Keratinocyte (primary cell): ENCODE results near the gene CLDN1. TPM values are rescaled to one million over a fixed set of nuclear protein-coding genes. Genes with fewer than 3 reads are reported as not detected.

ENCODE experiments used
- DNase-seq: peaks from one replicate; pipeline ENCODE4 v3.0.0-alpha.2; 2011; ENCODE audit warnings: low read depth, missing footprints, low spot score
- FAIRE-seq: peaks from 2 replicates; lab custom pipeline; 2011; peaks lifted over from hg19 to GRCh38; lab: Jason Lieb, UNC
- H2AFZ ChIP-seq: 2 replicates; pipeline ENCODE4 v1.6.0; 2012; ENCODE audit warnings: low read length, control low read depth, inconsistent platforms; ENCODE audit not compliant: control insufficient read depth
- H3K27ac ChIP-seq: 2 replicates; pipeline ENCODE4 v1.5.1; 2011; ENCODE audit warnings: low read length; ENCODE audit not compliant: control insufficient read depth, insufficient read depth
- H3K27me3 ChIP-seq: 3 replicates; pipeline ENCODE4 v1.6.0; 2011; ENCODE audit warnings: low read length; ENCODE audit not compliant: control insufficient read depth, insufficient read depth; ENCODE audit errors: extremely low read depth
- H3K36me3 ChIP-seq, 2 experiments: 2 replicates in 1 of 2; 3 replicates in 1 of 2; pipeline ENCODE4 v1.5.1; 2011; ENCODE audit warnings: low read length in 2 of 2, mild to moderate bottlenecking in 1 of 2; ENCODE audit not compliant: control insufficient read depth in 2 of 2, insufficient read depth in 2 of 2; ENCODE audit errors: extremely low read depth in 1 of 2
- H3K4me1 ChIP-seq: 3 replicates; pipeline ENCODE4 v1.5.1; 2011; ENCODE audit warnings: low read length; ENCODE audit not compliant: control insufficient read depth, insufficient read depth; ENCODE audit errors: extremely low read depth
- H3K4me2 ChIP-seq: 3 replicates; pipeline ENCODE4 v1.6.0; 2011; ENCODE audit warnings: low read depth, low read length; ENCODE audit not compliant: control insufficient read depth, insufficient read depth; ENCODE audit errors: extremely low read depth
- H3K4me3 ChIP-seq, 3 experiments: fragments of 200-600 bp in 1 of 3; sonication (generic) in 1 of 3; 2 replicates in 2 of 3; 3 replicates in 1 of 3; pipeline ENCODE4 v1.5.1; 2011 to 2016; ENCODE audit warnings: low read length in 3 of 3, mild to moderate bottlenecking in 3 of 3, control low read depth in 2 of 3, inconsistent platforms in 1 of 3, low read depth in 1 of 3, mixed read lengths in 1 of 3, mixed run types in 1 of 3, moderate library complexity in 1 of 3; ENCODE audit not compliant: control insufficient read depth in 2 of 3, insufficient read depth in 2 of 3; ENCODE audit errors: extremely low read depth in 1 of 3
- H3K79me2 ChIP-seq: 2 replicates; pipeline ENCODE4 v1.6.0; 2012; ENCODE audit warnings: low read length; ENCODE audit not compliant: control insufficient read depth, insufficient read depth
- H3K9ac ChIP-seq: 3 replicates; pipeline ENCODE4 v1.6.0; 2011; ENCODE audit warnings: low read length; ENCODE audit not compliant: control insufficient read depth, insufficient read depth; ENCODE audit errors: extremely low read depth
- H3K9me1 ChIP-seq: 3 replicates; pipeline ENCODE4 v1.6.0; 2011; ENCODE audit warnings: low read length; ENCODE audit not compliant: control insufficient read depth, insufficient read depth; ENCODE audit errors: extremely low read depth
- H3K9me3 ChIP-seq: 2 replicates; pipeline ENCODE4 v1.5.1; 2012; ENCODE audit warnings: low read depth, low read length; ENCODE audit not compliant: control insufficient read depth
- H4K20me1 ChIP-seq: 3 replicates; pipeline ENCODE4 v1.6.0; 2011; ENCODE audit warnings: low read length; ENCODE audit not compliant: control insufficient read depth, insufficient read depth; ENCODE audit errors: extremely low read depth
- EZH2 ChIP-seq: IDR thresholded peaks from one replicate; pipeline ENCODE4 v1.6.1; 2012; ENCODE audit warnings: inconsistent platforms, mild to moderate bottlenecking, low read length, moderate library complexity
- dilution Hi-C: fragments of 300-500 bp; cut with MboI; formaldehyde crosslinking; loops from one replicate; pipeline ENCODE4 v1.7.0; 2020; ENCODE audit warnings: low sequenced_read_pairs; ENCODE audit not compliant: extremely low pct_ligation_motif_present
- polyA plus RNA-seq, 5 experiments: library from polyadenylated mRNA; depleted of rRNA in 3 of 5; stranded (reverse) in 3 of 5; stranded (forward) in 1 of 5; unstranded in 1 of 5; fragments of >200 nt; gene quantifications; 1 replicate in 1 of 5; 2 replicates in 3 of 5; 3 replicates in 1 of 5; pipeline versions ENCODE4 v1.2.1 to v1.2.3, GENCODE V29; 2011 to 2012; ENCODE audit warnings: missing spikeins in 2 of 5, low read depth in 1 of 5, low replicate concordance in 1 of 5
- TF ChIP-seq, protein P1 (sequence below), 3 experiments: IDR thresholded peaks in 1 of 3; conservative IDR thresholded peaks in 1 of 3; optimal IDR thresholded peaks in 1 of 3; 2 replicates in 2 of 3; 3 replicates in 1 of 3; pipeline versions ENCODE3 to v1.5.1; 2011; ENCODE audit warnings: low read length in 3 of 3, mild to moderate bottlenecking in 3 of 3, moderate library complexity in 2 of 3, control low read depth in 1 of 3, inconsistent platforms in 1 of 3; ENCODE audit not compliant: insufficient read depth in 2 of 3; ENCODE audit errors: extremely low read depth in 1 of 3

CLDN1 gene
- polyA plus RNA-seq, 1 donor (not counting 4 experiments of a cell fraction or from before 2014, with no cell fraction given), result 218 TPM

DNA sequence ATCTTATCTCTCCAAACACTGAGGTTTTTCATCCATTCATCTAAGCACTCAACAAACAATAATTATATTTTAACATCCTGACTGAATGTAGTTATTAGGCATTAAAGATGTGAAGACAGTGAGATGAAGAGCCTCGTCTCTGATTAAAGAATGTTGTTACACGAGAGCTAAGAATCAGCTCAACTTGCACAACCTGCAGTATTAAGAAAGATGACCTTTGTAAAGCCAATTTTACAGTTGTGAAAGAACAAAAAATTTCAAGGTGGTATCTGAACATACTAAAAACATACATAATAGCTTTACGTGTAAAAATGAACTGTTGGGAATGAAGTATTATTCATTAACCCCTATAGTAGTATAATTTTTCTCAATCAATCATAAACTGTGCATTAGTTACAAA is 12.8 kb downstream of the CLDN1 start:
- DNase-seq (no peak), FAIRE-seq (no peak)
- dilution Hi-C loops, result no loop called here
- H3K9me1 ChIP-seq, result no peaks in the 10 kb centered on the region
- H3K36me3 ChIP-seq, result peaks cover 0 to 5% of the 10 kb centered on the region in 2 experiments
- H3K9ac ChIP-seq, result no peak overlapping the region
- H3K79me2 ChIP-seq, result no peaks in the 10 kb centered on the region
- no peak overlapping the region for H3K4me2 ChIP-seq
- H3K4me3 ChIP-seq, result no peak overlapping the region
- peaks cover 29% of the 10 kb centered on the region for H3K4me1 ChIP-seq
- no peaks in the 10 kb centered on the region for H3K9me3 ChIP-seq
- H4K20me1 ChIP-seq, result no peaks in the 10 kb centered on the region
- H2AFZ ChIP-seq, result no peak overlapping the region
- TF ChIP-seq EZH2, result no peak
- TF ChIP-seq, protein P1, sequence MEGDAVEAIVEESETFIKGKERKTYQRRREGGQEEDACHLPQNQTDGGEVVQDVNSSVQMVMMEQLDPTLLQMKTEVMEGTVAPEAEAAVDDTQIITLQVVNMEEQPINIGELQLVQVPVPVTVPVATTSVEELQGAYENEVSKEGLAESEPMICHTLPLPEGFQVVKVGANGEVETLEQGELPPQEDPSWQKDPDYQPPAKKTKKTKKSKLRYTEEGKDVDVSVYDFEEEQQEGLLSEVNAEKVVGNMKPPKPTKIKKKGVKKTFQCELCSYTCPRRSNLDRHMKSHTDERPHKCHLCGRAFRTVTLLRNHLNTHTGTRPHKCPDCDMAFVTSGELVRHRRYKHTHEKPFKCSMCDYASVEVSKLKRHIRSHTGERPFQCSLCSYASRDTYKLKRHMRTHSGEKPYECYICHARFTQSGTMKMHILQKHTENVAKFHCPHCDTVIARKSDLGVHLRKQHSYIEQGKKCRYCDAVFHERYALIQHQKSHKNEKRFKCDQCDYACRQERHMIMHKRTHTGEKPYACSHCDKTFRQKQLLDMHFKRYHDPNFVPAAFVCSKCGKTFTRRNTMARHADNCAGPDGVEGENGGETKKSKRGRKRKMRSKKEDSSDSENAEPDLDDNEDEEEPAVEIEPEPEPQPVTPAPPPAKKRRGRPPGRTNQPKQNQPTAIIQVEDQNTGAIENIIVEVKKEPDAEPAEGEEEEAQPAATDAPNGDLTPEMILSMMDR (optimal IDR thresholded peaks at IDR 0.05 in 1 of 3, IDR thresholded peaks at IDR 0.05 in 1 of 3, conservative IDR thresholded peaks at IDR 0.05 in 1 of 3; ENCODE audit: extremely low read depth in 1 of 3, insufficient read depth in 2 of 3, low read length in 3 of 3), result no peak
- H3K27ac ChIP-seq, result no peak overlapping the region
- no peaks in the 10 kb centered on the region for H3K27me3 ChIP-seq

DNA sequence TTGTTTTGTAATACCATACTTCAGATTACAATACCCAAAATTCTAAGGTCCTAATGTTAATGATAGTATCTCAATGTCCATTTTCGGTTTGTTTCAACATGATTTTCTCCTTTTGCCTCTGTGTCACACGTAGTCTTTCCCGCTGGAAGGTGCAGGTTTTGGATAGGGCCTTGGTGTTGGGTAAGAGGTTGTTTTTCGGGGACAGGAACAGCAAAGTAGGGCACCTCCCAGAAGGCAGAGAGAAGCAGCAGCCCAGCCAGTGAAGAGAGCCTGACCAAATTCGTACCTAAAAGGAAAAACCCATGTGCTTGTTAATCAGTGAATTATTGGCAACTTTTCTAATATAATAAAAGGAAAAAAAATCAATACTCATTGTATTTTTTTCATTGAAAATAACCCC is 14.1 kb downstream of the CLDN1 start:
- Histone ChIP-seq H3K9me3 (no peaks in the 10 kb centered on the region), H3K27ac (no peak overlapping the region), H3K4me1 (peaks cover 41% of the 10 kb centered on the region), H3K36me3 (peaks cover 0 to 5% of the 10 kb centered on the region in 2 experiments), H3K4me3 (no peak overlapping the region), H3K27me3 (no peaks in the 10 kb centered on the region), H3K4me2 (no peak overlapping the region), H3K9me1 (no peaks in the 10 kb centered on the region), H4K20me1 (no peaks in the 10 kb centered on the region), H3K79me2 (no peaks in the 10 kb centered on the region), H2AFZ (no peak overlapping the region), H3K9ac (no peak overlapping the region)
- dilution Hi-C loops, result no loop called here
- DNase-seq (no peak), FAIRE-seq (no peak)
- no peak for TF ChIP-seq EZH2
- TF ChIP-seq, protein P1 (optimal IDR thresholded peaks at IDR 0.05 in 1 of 3, IDR thresholded peaks at IDR 0.05 in 1 of 3, conservative IDR thresholded peaks at IDR 0.05 in 1 of 3; ENCODE audit: extremely low read depth in 1 of 3, insufficient read depth in 2 of 3, low read length in 3 of 3), result no peak
